Measurements from ENCODE around the gene MAGEB1.

MAGEB1 gene

GRCh38 chrX:30246769-30247489 lies at the start of gene MAGEB1:
MAGEB1 (plus strand) TSS chrX:30247146; CDS start chrX:30250494, 3,348 bp downstream.
- no peak for TF ChIP-seq ZFP3 (CRISPR knock-in tag; IDR thresholded peaks at IDR 0.05)
- no peak for TF ChIP-seq CREB5 (CRISPR knock-in tag; IDR thresholded peaks at IDR 0.05; ENCODE audit: low read depth)
- TF ChIP-seq ZC3H10 (CRISPR knock-in tag; IDR thresholded peaks at IDR 0.05) = no peak
- TF ChIP-seq PATZ1 (CRISPR knock-in tag; IDR thresholded peaks at IDR 0.05; ENCODE audit: borderline replicate concordance) = no peak
- no peak for TF ChIP-seq RARB (CRISPR knock-in tag; IDR thresholded peaks at IDR 0.05)
- TF ChIP-seq GLIS3 (CRISPR knock-in tag; IDR thresholded peaks at IDR 0.05) = no peak
- ATAC-seq = peak; percentile 72

- ATAC-seq = peak; percentile 60; the same call in 1 of the 3 replicates
- TF ChIP-seq CSDC2 (CRISPR knock-in tag; IDR thresholded peaks at IDR 0.05) (no peak), CSRNP3 (CRISPR knock-in tag; IDR thresholded peaks at IDR 0.05) (no peak), ESRRG (CRISPR knock-in tag; IDR thresholded peaks at IDR 0.05) (no peak), PATZ1 (CRISPR knock-in tag; IDR thresholded peaks at IDR 0.05; ENCODE audit: borderline replicate concordance) (no peak), ZNF70 (CRISPR knock-in tag; IDR thresholded peaks at IDR 0.05) (no peak), GLIS3 (CRISPR knock-in tag; IDR thresholded peaks at IDR 0.05) (no peak), ZC3H10 (CRISPR knock-in tag; IDR thresholded peaks at IDR 0.05) (no peak), ZNF565 (CRISPR knock-in tag; conservative IDR thresholded peaks at IDR 0.05; ENCODE audit: low read depth) (no peak), RARB (CRISPR knock-in tag; IDR thresholded peaks at IDR 0.05) (no peak), ISL1 (CRISPR knock-in tag; IDR thresholded peaks at IDR 0.05) (no peak), BACH2 (CRISPR knock-in tag; IDR thresholded peaks at IDR 0.05; ENCODE audit: borderline replicate concordance) (no peak)
Observed at GRCh38 chrX:30212172-30212571, 34.8 kb upstream of the MAGEB1 start.

- ATAC-seq = peak; percentile 66
- TF ChIP-seq ZNF8 (CRISPR knock-in tag; IDR thresholded peaks at IDR 0.05) = no peak
- no peak for TF ChIP-seq CSRNP3 (CRISPR knock-in tag; IDR thresholded peaks at IDR 0.05)
- TF ChIP-seq TOX (CRISPR knock-in tag; IDR thresholded peaks at IDR 0.05; ENCODE audit: borderline replicate concordance) = no peak
- TF ChIP-seq OSR1 (CRISPR knock-in tag; IDR thresholded peaks at IDR 0.05) = no peak
- TF ChIP-seq CREB5 (CRISPR knock-in tag; IDR thresholded peaks at IDR 0.05; ENCODE audit: low read depth) = no peak
- TF ChIP-seq ZNF70 (CRISPR knock-in tag; IDR thresholded peaks at IDR 0.05) = no peak
- no peak for TF ChIP-seq RARB (CRISPR knock-in tag; IDR thresholded peaks at IDR 0.05)
- TF ChIP-seq PATZ1 (CRISPR knock-in tag; IDR thresholded peaks at IDR 0.05; ENCODE audit: borderline replicate concordance) = no peak
Observed at GRCh38 chrX:30215357-30215843, 31.5 kb upstream of the MAGEB1 start, which contains the start of gene MAGEB2. MAGEB2 (plus strand) TSS chrX:30215563; CDS start chrX:30218581, 3,018 bp downstream.

All from SK-N-SH treated with all-trans-retinoic acid at 6 μM for 48 hours (cell line).